Kasumi-1 (cell line): ENCODE measurements around the gene ADCY5.

Experiments used
- DNase-seq, 2 experiments: peaks; one replicate each; lab custom pipeline; 2025; lab: John Stamatoyannopoulos, UW

Gene ADCY5

GRCh38 chr3:123458255-123458654, 9.4 kb upstream of the ADCY5 start:
- no peak for DNase-seq

GRCh38 chr3:123457841-123458240, 9.0 kb upstream of the ADCY5 start:
- no peak for DNase-seq

- no peak for DNase-seq
Observed at GRCh38 chr3:123453675-123454074, 4.8 kb upstream of the ADCY5 start.

DNA sequence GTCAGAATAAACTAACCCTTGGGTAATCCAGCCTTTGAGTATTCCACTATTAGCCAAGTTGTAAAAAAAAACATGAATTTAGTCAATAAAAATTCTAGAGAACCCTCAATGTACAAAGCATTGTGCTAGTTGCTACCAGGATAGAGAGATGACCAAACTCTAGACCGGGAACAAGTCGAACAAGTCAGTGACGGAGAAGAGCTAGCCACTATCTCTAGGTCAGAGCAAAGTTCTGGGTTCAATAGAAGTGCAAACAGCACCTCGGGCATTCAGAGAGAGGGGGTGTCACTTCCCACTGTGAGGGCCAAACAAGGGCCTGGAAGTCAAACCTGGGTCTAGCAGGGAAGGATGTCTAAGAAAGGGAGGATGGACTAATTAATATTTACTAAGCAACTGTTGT, 2.3 kb upstream of the ADCY5 start:
- DNase-seq, result no peak

DNA sequence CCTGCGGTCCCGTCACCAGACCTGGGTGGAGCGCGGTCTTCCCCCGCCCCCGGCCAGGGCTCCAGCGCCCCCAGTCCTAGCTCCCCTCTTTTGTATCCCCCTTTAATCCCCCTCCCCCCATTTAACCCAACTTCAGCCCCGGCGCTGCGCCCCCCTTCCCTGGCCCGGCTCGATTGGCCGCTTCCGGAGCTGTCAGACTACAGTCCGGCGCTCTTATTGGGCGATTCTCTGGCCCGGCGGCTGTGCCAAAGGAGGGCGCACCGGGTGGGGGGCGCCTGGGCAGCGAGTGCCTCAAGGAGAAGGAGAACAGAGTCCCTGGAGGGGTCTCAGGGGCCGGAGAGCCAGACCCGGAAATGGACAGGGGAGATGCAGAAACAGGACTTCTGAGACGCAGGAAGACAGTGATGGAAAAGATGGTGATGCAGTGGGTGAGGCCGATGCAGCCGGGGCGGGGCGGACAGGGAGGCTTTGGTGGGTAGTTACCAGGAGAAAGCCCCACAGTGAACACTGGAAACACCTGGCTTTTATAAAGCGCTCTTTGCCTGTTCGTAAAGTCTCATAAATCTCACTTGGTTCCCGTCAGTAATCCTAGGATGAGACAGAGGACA, 1.2 kb upstream of the ADCY5 start:
- no peak for DNase-seq

DNA sequence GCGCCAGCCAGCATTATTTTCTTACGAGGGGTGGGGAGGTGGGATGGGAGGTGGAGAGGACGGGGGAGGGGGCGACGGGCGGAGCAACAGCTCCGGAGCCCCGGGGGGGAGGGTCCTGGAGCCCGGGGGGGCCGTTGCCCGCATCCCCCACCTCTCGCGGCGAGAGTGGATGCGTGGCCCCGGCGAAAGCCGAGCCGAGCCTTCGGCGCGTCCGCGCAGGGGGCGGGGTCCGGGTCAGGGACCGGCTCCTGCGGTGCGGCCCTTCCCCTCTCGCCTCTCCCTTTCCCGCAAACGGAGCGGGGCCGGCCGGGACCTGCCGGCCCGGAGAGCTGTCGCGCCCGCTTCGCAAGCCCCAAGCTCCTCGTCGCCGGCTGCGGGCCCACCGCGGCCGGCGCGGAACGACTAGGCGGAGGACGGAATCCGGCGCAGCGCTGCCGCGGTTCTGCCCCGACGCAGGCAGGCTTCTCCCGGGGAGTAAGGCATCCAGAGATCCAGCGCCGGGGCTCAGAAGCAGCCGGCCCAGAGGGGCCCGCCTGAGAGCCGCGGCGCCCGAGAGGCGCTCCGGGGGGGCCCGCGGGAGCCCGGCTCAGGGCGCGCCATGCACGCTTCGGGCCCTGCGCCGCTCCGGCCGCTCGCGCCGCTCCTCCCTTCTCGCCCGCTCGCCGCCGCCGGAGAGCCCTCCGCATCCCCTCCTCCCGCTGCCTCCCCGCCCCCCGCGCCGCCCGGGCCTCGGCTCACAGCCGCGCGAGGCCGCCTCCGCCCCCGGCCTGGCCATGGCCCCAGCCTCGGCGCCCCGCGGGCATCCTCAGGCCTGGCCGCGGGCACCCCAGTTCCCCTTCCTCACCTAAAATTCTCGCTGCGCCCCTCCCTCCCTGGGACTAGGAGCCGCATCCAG, 459 bp upstream of the ADCY5 start:
- DNase-seq, result no peak

DNA sequence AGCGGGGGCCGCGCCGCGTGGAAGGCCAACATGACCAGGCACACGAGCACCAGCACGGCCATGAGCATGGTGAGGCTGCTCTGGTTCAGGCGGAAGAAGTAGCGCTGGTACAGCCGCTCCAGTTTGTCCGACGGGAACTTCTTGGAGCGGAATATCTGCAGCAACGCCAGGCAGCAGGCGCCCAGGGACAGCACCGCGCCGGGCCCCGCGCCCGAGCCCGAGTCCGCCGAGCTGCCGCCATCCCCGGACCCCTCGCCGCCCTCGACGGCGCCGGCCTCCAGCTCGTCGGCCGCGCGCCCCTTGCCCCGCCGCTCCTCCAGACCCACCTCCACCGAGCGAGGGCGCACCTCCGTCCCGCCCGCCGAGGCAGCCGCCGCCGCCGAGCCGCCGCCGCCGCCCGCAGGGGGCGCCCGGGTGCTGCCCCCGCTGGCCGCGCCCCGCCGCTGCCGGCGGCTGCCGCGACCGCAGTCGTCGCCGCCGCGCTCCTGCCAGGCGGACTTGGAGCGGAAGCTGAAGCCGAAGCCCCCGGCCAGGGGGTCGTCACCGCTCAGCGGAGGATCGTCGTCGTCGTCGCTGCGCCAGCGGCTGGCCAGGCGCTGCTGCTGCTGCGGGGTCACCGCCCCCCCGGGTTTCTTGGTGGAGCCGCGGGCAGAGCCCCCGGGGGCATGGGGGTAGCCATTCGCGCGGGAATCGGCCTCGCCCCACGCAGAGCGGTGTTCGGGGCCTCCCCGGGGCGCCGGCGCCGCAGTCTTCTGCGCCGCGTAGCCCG, 957 bp downstream of the ADCY5 start:
- peak; percentile 8 to 20 for DNase-seq

GRCh38 chr3:123447416-123447748, 1.5 kb downstream of the ADCY5 start:
- no peak for DNase-seq

DNA sequence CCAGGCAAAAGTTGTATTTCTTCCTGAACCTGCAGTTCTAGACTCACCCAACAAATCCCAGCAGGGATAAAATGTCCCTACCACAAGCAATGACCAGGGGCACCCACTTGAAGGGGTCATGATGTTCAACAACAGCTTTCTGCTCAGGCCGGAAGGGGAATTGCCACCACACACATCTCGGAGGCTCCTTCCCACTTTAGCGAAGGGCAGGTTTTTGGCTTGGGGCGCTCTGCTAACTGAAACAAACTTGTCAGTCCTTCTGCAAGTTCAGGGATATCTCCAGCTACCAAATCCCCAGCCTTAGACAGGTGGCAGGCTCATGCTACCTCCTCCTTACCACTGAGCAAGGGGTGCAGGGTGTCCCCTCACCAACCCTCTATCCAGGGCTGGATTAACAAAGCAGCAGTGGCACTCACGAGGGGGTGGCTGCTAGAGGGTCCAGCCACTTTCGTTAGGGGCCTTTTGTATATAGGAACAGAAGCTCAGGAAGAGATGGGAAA, 2.2 kb downstream of the ADCY5 start:
- no peak for DNase-seq

DNA sequence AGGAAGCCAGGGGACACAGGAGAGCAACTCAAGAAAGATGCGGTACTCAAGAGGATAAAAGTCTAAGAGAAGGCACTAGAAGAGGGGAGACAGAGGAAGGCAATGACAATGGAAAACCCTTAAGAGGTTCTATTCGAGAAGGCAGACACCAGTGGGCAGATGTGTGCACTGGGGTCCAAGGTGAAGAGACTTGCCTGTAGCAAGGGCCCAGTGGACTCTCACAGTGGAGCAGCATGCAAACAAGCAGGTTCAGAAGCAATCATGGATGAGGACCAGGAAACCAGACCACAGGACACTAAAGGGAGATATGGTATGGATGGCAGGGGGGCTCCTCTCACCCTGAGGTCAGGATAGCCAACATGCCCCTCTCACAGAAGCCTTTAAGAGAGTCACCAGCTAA, 2.7 kb downstream of the ADCY5 start:
- no peak for DNase-seq

GRCh38 chr3:123445702-123446101, 3.2 kb downstream of the ADCY5 start:
- DNase-seq, result no peak

DNA sequence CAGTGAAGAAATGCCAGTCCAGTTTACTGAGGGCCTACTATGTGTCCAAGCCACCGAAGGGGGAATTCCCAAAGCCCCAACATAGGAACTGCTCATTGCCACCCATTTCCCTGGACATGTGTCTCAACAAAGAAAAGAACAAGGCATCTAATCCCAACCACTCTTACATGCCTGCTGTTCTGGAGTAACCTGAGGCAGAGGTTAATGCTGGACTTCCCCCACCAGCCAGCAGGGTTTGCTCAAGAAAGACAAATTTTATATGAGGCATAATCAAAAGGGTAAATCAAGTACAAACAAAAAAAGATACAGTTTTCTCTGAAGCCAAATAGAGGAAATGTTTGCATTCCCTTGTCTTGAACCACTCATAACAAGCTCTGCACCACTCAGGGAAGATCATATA, 4.1 kb downstream of the ADCY5 start:
- no peak for DNase-seq

- no peak for DNase-seq
Observed at GRCh38 chr3:123444023-123444422, 4.9 kb downstream of the ADCY5 start.

DNA sequence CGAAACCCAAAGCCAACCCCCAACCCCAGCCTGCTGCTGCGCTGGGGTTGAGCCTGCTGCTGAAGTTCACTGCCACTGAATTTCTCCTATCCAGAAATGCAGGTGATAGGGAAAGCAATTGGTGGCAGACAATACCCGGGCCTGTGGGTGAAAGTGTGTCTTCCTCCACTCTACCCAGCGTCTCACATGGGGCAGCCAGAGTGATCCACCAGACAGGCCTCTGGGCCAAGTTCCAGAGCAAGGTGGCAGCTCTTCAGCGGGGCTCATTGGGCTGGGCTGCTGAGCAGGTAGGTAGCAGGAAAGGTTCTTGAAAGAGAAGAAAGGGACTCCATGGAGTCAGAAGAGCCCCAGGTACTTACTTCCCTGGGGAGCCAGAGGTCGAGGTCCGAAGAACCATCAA, 6.0 kb downstream of the ADCY5 start:
- no peak for DNase-seq

- DNase-seq, result no peak
Observed at GRCh38 chr3:123442125-123442524, 6.8 kb downstream of the ADCY5 start.

GRCh38 chr3:123439806-123440580, 8.9 kb downstream of the ADCY5 start:
- no peak for DNase-seq

DNA sequence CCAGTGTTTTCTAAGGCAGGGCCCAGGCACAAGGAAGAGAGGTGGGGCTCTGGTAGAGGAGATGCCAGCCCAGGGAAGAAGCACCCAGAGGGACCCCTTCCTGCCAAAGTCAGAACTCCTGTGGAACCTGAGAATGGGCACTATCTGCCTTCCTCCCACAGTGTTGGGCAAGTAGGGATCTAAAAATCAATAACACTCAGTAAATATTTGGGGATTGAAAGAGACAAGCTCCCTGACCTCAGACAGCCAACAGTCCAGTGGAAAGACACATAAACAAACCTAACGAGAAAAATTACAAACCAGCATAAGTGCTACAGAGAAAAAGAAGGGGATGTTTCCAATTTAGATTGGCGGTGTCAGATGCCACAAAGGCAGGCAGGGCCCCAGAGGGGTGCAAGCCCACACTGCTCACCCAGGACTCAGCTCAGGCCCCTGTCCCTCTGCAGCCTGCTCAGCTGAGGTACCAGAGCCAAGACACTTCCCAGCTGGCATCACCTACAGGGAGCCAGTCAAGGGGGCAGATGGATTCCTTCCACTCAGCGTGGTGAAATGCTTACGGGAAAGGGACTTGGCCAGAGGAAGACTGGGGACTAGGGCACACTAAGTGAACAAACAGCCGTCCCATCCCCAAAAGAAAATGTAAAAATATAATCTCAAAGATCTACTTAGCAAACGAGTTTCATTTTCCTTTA, 15.9 kb downstream of the ADCY5 start:
- DNase-seq, result no peak

- no peak for DNase-seq
Observed at GRCh38 chr3:123431658-123432324, 17.1 kb downstream of the ADCY5 start.

DNA sequence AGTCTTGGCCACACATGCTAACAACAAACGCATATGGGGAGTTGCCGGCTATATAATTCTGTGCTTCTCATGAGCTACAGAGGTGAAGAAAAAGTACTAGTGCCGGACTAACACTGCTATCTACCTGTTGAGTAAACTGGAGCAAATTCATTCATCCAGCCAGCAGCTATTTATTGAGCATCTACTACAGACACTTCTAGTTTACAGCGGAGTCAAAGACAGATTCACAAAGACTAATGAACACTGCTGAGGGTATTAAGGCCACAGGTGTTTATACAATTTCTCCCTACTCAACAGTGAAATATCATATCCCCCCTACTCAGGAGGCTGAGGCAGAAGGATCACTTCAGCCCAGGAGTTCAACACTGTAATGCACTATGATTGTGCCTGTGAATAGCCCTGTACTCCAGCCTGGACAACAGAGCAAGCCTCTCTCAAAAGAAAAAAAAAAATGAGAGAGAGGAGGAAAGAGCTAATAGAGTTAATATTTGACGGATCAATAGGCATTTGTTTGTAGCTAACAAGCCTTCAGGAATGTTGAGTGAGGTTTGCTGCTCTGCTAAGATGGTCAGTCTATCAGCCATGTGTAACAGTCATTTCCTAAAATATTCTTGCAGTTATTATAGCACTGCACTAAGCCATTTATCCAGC, 17.8 kb downstream of the ADCY5 start:
- DNase-seq, result no peak

- DNase-seq, result no peak
Observed at GRCh38 chr3:123430266-123430665, 18.6 kb downstream of the ADCY5 start.
